WTC11 (cell line): ENCODE data around the gene MAOA.

Experiments
- CBFB ChIP-seq: sonication (generic); formaldehyde crosslinking; IDR thresholded peaks from 2 replicates; pipeline ENCODE4 v1.8.1; 2022; ENCODE audit warnings: mild to moderate bottlenecking, low read depth, missing genetic modification reagents
- CTCF ChIP-seq: fragments of 200-600 bp; IDR thresholded peaks from 2 replicates; pipeline ENCODE4 v1.8.0; 2022; ENCODE audit warnings: antibody characterized with exemption
- FOXJ3 ChIP-seq: sonication (generic); formaldehyde crosslinking; IDR thresholded peaks from 2 replicates; pipeline ENCODE4 v1.9.0; 2021; ENCODE audit warnings: missing genetic modification reagents, mild to moderate bottlenecking, borderline replicate concordance
- NR1H2 ChIP-seq: sonication (generic); formaldehyde crosslinking; IDR thresholded peaks from 2 replicates; pipeline ENCODE4 v1.9.0; 2021; ENCODE audit warnings: mild to moderate bottlenecking, moderate library complexity, missing genetic modification reagents
- TEAD4 ChIP-seq: sonication (generic); formaldehyde crosslinking; IDR thresholded peaks from 2 replicates; pipeline ENCODE4 v1.8.0; 2022; ENCODE audit warnings: mild to moderate bottlenecking, missing genetic modification reagents
- TP53 ChIP-seq: sonication (generic); formaldehyde crosslinking; IDR thresholded peaks from 2 replicates; pipeline ENCODE4 v1.8.1; 2023; ENCODE audit warnings: mild to moderate bottlenecking, missing genetic modification reagents
- ZNF232 ChIP-seq: sonication (generic); formaldehyde crosslinking; IDR thresholded peaks from 2 replicates; pipeline ENCODE4 v1.8.0; 2022; ENCODE audit warnings: mild to moderate bottlenecking, missing genetic modification reagents
- ZNF416 ChIP-seq: fragments of 250-450 bp; sonication (Bioruptor Pico); IDR thresholded peaks from 2 replicates; pipeline ENCODE4 v1.9.0; 2021; ENCODE audit warnings: mild to moderate bottlenecking, inconsistent platforms
- TF ChIP-seq, protein P1 (sequence below): sonication (generic); formaldehyde crosslinking; IDR thresholded peaks from 2 replicates; pipeline ENCODE4 v1.8.1; 2022; ENCODE audit warnings: low read depth, missing genetic modification reagents, borderline replicate concordance
- TF ChIP-seq, protein P2 (sequence below): sonication (generic); formaldehyde crosslinking; IDR thresholded peaks from 2 replicates; pipeline ENCODE4 v1.8.0; 2022; ENCODE audit warnings: mild to moderate bottlenecking, missing genetic modification reagents
- TF ChIP-seq, protein P3 (sequence below): sonication (generic); formaldehyde crosslinking; IDR thresholded peaks from 2 replicates; pipeline ENCODE4 v1.8.1; 2023; ENCODE audit warnings: mild to moderate bottlenecking, missing genetic modification reagents

DNA sequence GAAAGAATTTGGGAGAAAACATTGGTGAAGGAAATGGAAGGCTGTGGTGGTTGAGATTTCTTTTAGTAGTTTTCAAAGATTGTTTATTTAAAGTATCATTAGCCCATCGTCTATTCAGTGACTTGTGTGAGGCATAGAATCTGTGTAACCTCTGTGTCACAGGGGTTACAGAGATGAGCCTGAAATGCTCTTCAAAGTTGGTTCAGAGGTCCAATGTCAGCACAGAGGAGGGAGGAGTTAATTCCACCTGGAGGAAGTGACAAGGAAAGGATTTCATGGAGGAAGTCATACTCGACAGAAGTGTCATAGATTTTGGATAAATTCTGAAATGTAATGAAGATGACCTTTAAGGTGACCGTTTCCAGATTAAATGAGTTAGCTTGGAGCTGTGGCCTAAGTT, 8.2 kb downstream of the MAOA start:
- no peak for TF ChIP-seq NR1H2 (CRISPR knock-in tag)
- TF ChIP-seq, protein P1, sequence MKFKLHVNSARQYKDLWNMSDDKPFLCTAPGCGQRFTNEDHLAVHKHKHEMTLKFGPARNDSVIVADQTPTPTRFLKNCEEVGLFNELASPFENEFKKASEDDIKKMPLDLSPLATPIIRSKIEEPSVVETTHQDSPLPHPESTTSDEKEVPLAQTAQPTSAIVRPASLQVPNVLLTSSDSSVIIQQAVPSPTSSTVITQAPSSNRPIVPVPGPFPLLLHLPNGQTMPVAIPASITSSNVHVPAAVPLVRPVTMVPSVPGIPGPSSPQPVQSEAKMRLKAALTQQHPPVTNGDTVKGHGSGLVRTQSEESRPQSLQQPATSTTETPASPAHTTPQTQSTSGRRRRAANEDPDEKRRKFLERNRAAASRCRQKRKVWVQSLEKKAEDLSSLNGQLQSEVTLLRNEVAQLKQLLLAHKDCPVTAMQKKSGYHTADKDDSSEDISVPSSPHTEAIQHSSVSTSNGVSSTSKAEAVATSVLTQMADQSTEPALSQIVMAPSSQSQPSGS, result no peak
- TF ChIP-seq TP53 (CRISPR knock-in tag), result no peak
- TF ChIP-seq, protein P2, sequence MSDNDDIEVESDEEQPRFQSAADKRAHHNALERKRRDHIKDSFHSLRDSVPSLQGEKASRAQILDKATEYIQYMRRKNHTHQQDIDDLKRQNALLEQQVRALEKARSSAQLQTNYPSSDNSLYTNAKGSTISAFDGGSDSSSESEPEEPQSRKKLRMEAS, result no peak
- TF ChIP-seq CTCF, result no peak
- TF ChIP-seq ZNF232 (CRISPR knock-in tag), result no peak
- TF ChIP-seq FOXJ3 (CRISPR knock-in tag), result no peak
- no peak for TF ChIP-seq CBFB (CRISPR knock-in tag)
- TF ChIP-seq, protein P3, sequence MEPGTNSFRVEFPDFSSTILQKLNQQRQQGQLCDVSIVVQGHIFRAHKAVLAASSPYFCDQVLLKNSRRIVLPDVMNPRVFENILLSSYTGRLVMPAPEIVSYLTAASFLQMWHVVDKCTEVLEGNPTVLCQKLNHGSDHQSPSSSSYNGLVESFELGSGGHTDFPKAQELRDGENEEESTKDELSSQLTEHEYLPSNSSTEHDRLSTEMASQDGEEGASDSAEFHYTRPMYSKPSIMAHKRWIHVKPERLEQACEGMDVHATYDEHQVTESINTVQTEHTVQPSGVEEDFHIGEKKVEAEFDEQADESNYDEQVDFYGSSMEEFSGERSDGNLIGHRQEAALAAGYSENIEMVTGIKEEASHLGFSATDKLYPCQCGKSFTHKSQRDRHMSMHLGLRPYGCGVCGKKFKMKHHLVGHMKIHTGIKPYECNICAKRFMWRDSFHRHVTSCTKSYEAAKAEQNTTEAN, result no peak
- TF ChIP-seq TEAD4 (CRISPR knock-in tag), result no peak
- TF ChIP-seq ZNF416, result no peak
